Fibroblast of upper back skin (primary cell): ENCODE measurements around the gene ANKRD53.

Experiments
- DNase-seq: peaks from one replicate; pipeline ENCODE4 v3.0.0-alpha.2; 2013

ANKRD53 gene

DNA sequence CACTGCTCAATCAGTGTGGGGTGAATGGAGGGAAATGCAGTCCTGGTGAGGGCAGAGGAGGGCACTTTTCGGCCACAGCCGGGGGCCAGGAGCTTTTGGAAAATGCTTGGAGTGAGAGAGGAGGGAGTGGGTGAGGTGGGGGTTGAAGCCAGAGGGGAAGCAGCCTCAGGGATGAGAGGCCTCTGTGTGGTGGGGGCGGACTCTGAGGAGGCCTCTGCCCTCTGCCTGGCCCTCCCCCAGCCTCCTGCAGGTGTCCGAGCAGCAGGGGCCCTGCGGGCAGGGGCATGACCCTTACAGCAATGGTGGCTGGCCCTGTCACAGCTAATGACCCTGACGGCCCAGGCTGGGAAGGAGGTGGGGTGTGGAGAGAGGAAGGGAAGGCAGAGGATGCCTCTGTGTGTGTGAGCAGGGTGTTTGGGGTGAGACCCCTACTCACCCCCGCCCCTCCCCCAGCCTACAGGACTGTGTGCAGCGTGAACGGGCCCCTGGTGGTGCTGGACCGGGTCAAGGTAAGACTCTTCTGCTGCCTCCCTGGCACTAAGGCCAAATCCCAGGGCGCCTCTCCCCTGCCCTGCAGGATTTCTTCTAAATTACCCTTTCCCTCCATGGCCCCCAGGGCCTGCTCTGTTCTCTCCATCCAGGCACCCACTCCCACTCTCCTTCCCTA is 35.1 kb upstream of the ANKRD53 start:
- no peak for DNase-seq

DNA sequence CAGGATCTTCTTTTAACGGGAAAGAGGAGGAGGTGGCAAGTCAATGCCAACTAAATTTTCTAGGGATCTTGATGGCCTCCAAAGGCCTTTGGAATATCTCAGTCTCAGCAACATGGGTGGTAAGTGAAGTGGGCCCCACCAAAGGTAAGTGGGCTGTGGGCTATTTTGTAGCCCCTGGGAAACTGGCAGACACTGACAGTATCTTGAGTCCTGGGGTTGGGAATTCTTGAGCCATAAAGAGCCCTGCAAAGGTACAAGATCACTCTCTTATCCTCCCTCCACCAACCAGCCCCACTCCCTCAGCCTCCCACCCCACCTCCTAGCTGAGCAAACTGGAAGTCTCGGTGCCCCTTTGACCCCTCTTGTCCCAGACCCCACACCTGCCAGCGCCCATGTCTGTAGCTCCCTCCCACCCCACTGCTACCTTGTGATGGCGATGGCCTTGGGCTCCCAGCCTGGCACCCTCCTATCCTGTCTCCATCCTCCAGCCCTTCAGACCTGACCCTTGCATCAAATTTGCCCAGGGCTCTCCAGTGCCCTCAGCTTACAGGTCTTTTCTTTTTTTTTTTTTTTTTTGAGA is 34.2 kb upstream of the ANKRD53 start:
- no peak for DNase-seq

DNA sequence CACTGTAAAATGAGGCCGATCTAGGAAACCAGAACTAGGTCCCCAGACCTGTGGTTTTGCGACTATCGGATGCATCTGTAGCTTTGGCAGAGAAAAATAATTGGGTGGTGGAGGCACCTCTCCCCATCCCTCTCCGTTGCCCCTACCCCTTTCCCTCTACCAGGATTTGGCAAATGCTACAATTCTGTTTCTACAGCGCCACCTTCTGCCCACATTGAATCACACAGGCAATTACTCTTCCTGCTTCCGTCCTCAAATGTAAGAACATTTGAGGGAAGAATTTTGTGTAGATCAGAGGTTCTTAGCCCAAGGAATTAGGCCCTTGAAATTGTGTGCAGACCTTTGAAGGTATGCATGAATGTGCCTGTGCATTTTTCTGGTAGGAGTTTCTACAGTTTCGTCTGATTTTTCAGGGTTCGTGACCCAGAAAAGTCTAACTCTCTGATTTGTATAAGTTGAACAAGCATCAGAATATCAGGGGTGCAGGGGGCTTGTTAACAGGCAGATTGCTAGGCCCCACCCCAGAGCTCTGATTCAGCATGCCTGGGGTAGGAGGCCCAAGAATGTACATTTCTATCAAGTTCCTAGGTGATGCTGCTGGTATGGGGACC is 31.5 kb upstream of the ANKRD53 start:
- DNase-seq = peak; percentile 51

DNA sequence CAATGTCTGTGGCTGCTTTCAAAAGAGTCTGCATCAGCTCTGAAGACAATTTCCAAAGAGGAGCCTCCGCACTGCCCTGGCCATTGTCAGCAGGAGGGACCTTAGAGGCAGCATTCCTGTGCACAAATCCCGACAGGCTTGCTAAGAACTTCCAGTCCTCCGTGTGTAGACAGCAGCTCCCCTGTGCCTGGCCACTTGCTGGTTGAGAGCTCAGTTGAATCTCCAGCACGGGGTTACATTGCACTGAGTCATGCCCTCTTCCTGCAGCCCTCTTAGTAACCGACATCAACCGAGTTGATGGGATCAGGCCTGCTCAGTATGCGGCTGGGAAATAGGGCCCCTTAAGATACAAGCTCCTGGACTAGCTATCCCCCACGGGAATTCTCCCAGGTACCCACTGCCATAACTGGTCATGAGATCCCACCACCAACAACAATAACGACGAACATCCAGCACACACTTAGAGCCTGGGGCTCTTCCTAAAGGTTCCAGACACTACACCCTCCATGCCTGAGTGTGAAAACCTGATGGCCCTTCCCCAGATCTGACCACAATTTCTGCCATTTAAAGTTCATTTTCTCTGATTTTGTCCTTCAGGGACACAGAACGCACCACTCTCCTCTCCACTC is 30.8 kb upstream of the ANKRD53 start:
- peak; percentile 58 for DNase-seq

DNA sequence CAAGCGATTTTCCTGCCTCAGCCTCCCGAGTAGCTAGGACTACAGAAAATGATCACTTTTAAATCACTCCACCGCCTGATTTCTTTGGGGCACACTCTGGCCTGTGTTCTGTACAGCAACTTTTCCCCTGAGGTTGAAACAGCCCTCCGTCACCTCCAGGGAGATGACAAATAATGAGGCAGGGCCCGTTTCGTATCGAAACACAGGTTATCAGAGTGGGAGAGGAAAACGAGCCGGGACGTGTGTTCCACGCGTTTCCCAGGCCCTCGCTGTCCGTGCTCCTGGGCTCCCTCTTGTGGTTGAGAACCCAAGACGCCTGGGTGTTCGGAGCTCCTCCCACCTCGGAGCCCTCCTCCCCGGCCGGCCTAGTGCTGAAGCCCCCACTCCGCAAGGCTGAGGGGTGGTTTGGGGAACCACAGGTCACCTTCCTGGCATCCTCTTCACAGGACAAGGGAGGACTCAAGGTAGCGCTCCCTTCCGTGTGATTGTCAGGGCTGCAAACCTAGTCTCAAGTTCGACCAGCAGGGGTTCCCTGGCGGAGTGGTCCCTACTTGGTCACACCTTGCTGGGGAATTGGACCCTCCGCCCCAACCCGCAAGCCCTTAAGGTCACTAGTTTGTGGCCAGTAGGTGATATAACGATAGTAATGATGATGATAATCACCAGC is 30.0 kb upstream of the ANKRD53 start:
- DNase-seq = peak; percentile 71

DNA sequence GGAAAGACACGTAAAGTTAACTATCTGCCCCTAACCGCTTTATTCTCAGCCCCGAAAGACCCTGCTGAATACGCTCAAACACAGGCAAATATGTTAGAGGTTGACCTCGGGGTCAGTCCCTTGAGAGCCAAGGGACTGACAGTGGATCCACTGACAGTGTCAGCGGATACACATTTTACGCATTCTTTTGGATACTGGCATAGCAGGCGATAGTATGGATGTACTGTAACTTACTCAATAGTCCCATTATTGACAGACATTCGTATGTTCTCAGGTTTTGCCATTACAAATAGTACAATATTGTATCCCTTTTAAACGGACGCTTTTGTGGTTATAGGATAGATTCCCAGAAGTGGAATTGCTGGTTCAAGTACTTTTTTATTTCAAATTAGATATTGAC is 29.3 kb upstream of the ANKRD53 start:
- no peak for DNase-seq

DNA sequence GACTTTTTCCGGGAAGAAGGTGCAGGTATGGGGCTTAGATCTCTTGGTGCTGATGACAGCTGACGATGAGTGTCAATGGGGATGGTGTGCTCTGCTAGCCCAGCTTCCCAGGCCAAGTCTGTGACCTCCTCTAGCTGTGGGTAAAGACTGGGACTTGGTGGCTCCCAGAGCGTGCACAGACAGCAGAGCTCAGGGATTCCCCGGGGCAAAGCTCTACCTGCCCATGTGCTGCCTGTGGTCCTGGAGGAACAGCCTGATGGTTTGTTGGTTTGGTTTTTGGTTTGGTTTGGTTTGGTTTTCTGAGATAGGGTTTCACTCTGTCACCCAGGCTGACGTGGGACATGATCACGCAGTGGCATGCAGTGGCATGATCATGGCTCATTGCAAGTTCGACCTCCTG is 23.5 kb upstream of the ANKRD53 start:
- no peak for DNase-seq

DNA sequence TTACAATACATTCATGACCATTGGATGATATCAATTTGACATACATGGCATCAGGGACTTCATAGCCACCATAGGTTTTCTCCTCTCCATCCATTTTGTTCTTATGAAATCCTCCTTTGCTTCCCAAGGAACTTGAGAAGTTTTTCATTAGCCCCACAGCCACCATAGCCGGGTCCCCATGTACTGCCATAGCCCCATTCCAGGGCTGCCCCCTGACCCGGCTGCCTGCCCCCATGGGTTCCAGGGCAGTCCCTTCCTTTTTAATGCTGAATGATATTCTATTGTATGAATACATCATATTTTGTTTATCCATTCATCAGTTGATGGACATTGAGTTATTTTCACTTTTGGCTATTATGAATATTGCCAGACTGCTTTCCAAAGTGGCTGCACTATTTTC is 22.3 kb upstream of the ANKRD53 start:
- DNase-seq = no peak

DNA sequence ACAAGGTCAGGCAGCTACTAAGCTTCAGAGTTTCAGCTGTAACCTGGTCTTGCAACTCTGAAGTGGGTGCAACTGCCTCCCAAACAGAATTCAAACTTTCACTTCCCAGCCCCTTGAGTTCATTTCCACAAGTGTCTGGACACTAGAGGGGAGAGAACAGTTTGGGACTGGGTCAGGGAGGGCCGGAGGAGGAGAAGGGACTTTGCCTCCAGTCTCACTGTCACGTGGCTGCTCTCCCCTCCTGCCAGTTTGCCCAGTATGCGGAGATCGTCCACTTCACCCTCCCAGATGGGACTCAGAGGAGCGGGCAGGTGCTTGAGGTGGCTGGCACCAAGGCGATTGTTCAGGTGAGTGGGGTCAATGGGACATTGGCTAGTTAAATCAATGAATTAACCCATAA is 20.6 kb upstream of the ANKRD53 start:
- no peak for DNase-seq

DNA sequence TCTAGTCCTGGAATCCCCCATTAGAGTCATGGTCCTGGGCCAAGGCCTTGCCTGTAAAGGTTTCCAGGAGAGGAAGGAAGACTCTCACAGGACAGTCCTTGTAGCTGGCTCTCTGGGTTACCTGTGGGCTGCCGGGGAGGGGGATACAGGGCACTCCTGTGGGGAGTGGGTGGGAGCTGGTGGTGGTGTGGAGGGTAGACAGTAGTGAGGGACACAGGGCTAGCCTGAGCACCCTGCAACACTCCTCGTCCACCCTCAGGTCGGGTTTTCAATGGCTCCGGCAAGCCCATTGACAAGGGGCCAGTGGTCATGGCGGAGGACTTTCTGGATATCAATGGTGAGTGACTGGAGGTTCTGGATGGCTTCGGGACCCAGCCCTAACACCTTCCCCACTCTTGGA is 19.7 kb upstream of the ANKRD53 start:
- no peak for DNase-seq

DNA sequence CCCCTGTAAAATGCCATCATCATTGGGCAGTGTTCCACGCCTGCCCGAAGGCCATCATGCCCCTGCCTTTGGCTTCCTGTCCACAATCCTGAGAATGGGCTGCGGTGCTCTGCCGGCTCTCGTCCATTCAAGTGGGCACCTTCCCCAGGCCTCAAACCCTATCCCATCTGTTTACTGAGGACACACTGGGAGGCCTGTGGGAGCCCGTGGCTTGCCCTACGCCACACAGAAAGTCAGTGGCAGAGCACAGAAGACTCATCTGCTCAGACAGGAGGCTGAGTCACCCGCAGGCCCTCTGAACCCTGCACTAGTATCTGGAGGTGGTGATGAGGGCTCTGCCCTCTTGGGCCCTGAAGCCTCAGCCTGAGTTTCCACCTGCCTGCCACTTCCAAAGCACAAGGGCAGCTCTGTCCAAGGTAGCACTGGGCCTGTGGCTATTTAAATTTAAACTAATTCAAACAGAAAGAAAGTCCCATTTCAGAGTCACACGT is 19.1 kb upstream of the ANKRD53 start:
- DNase-seq = no peak

DNA sequence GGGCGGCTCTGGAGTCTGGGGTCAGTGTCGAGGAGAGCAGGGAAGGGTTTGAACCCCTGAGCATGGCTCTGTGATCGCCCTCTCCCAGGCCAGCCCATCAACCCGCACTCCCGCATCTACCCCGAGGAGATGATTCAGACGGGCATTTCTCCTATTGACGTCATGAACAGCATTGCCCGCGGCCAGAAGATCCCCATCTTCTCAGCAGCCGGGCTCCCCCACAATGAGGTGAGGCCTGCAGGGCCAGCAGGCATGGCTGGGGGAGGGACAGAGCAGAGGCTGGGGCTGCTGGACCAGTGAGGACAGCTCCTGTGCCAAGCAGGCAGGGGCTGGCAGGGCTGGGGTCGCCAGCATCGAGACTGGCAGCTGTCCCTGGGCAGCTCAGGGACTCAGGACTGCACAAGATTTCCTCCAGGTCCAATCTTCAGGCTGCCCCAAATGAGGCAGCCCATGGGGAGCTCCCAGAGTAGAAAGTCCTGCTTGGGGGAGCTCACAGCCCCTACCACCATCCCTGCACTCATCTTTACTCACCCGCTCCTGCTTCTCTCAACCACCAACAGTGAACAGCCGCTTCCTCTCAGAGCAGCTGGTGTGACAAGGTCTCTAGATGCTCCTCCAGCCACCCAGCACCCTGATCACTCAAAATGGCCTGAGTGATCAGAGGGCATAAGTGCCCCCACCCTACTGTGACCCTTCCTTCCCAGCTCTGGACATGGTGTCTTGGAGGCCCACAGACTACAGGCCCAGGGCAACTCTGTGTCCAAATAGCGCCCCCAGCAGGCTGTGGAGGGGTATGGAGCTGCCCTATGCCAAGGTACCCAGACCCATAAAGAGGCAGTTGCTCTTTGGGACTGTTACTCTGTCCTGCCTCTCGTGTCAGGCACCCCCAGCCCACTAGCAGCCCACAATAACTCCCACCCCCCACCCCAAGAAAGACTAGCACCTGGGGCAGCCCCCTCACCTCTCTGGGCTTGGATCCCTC is 18.3 kb upstream of the ANKRD53 start:
- DNase-seq = no peak

DNA sequence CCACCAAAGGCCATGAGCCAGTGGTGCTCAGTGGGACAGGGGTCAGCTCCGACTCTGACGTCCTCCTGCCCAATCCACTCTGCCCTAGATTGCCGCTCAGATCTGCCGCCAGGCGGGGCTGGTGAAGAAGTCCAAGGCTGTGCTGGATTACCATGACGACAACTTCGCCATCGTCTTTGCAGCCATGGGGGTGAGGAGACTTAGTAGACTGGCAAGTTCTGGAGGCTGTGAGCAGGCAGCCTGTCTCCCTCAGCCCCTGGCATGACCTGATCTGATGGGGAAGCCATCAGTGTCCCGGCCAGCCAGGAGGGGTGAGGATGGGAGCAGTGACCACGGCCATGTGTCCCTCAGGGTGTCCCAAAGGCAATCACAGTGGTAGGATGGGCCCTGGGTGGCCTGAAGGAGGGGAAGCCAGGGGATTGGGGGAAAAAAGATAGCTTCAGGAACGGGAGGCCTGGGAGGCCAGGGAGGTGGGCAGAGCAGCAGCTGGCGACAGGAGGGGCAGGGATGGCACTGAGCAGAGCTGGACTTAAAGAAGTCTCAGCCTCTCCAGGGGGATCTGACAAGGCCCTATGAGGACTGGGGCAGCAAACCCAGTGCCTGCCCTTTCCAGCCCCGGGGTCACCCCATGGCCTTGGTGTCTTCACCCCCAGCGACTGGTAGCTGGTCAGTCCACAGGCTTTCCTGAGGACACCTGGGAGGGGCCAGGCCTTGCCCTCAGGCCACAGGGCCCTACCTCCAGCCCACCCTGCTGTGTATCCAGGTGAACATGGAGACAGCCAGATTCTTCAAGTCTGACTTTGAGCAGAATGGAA is 17.4 kb upstream of the ANKRD53 start:
- no peak for DNase-seq

DNA sequence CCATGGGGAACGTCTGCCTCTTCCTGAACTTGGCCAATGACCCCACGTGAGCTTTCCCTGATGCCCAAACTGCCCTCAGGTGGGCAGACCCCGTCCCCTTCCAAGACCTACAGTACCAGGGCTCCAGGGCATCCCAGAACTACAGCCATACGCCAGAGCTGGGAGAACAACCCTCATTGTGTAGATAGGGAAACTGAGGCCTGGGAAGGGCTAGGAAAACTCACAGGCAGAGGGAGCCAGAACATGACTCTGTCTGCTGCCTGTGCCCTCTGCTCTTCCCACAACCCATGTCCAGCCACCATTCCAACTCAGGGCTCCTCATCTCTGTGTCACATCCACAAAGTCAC is 16.8 kb upstream of the ANKRD53 start:
- no peak for DNase-seq

DNA sequence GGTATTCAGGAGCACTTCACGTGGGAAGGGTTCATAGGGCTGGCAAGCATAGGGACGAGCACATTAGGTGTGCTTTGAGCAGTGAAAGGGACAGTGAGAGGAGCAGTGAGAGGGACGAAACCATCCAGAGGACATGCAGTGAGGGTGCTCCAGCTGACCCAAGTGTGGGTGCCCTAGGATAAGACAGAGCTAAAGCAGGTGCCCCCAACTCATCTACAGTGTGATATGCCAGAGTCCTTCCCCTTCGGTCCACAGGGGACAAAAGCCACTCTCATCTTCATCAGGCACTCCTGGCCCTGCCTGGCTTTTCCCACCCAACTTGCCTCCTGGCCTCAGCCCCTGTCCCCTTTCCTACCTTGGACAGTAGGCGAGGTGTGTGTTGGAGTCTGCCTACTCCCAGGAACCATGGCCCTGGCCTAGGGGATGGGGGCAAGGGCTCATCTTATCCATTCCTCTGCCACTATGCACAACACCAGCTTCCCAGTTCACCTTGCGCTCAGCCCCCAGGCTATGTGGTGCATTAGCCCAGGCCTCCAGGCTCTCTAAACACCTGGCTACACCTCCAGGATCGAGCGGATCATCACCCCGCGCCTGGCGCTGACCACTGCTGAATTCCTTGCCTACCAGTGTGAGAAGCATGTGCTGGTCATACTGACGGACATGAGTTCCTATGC is 16.1 kb upstream of the ANKRD53 start:
- no peak for DNase-seq

DNA sequence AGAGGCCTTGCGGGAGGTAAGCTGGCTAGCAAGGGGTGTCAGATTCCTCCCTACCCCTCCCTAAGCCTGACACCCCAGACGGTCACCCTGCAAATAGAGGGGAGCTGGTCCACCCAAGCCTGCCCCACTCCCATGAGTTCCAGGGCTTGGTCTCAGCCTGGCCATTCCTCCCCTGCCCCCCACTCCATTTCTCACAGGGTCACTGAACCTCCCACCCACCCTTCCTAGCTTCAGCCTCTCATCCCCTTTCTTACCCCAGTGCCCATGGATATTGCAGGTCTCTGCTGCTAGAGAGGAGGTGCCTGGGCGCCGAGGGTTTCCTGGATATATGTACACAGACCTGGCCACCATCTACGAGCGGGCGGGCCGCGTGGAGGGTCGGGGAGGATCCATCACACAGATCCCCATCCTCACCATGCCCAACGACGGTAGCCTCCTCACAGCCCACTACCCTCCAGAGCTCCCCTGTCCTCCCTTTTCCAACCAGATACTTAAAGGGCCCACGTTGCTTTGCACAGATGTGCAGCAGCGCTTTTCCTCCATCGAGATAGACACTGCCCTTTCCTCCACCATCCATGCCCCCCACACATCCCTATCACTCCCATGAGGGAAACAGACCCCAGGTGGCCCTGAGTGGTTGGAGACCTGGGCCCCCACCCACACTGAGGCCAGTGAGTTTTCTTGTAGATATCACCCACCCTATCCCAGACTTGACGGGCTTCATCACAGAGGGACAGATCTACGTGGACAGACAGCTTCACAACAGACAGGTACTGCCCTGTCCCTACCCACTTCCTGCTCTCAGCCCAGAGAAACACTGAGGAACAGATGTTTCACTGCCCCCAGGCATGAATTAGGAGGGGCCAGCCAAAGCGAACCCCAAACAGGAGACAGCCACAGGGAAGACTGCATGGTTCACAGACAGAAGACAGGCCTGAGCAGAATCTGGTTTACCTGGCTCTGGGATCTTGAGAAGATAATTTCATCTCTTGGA is 15.2 kb upstream of the ANKRD53 start:
- DNase-seq = no peak

DNA sequence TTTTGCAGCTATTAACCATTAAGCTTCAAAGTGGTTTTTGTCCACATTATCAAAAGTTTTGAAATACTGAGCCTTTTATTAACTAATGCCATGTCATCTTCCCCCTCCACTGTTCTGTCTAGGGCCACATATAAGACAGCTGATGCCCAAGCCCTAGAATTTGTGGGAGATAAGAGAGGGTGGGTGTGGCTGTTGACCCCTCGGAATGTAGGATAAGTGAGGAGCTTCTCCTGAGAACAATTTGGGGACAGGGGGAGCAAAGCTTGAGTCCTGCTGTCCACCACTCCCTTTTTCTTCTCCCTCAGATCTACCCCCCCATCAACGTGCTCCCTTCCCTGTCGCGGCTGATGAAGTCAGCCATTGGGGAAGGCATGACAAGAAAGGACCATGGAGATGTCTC is 14.3 kb upstream of the ANKRD53 start:
- DNase-seq = no peak

DNA sequence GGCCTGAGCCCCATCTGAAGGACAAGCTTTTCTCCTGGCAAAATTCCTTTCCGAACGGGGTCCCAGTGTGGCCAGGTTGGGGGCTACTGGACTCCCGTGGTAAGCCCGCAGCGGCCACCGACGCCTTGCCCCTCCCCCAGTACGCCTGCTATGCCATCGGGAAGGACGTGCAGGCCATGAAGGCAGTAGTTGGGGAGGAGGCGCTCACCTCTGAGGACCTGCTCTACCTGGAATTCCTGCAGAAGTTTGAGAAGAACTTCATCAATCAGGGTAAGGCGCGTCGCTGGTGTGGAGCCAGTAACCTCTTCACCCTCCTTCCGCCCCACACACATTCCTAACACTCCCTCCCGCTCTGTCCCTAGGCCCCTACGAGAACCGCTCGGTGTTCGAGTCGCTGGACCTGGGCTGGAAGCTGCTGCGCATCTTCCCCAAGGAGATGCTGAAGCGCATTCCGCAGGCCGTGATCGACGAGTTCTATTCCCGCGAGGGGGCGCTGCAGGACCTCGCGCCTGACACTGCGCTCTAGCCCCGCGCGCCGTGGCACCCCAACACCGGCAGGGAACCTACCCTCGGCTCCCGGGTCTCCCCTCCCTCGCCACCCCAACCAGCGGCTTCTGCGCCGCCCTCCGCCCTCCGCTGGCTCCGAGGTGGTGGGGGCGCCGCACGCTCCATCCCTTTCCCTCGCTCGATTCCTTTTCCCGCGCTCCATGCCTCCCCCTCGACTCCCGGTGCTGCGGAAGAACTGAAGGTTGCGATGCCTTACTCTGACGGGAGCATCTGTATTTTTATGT is 13.6 kb upstream of the ANKRD53 start:
- peak; percentile 53 for DNase-seq

DNA sequence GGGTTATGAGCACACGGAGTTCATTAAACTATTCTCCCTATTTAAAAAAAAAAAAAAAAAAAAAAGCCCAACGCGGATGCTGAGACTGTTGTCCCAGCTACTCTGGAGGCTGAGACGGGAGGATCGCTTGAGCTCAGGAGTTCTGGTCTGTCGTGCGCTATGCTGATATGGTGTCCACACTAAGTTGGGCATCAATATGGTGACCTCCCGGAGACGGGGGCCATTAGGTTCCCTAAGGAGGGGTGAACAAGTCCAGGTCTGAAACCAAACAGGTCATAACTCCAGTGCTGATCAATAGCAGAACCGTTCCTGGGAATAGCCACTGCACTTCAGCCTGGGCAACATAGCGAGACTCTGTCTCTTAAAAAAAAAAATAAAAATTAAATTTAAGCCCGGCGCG is 12.9 kb upstream of the ANKRD53 start:
- no peak for DNase-seq
